Epithelial cell of esophagus (primary cell): ENCODE data around the gene SLC10A3.
A peak's percentile ranks its signal among the peaks of the same experiment; 100 is the strongest.

Experiments used
- DNase-seq: peaks from one replicate; pipeline ENCODE4 v3.0.0; 2010; ENCODE audit warnings: low read depth
- H3K4me3 ChIP-seq: 2 replicates; pipeline ENCODE4 v1.5.1; 2011; ENCODE audit warnings: mild to moderate bottlenecking, low read length, control low read depth
- TF ChIP-seq, protein P1 (sequence below): IDR thresholded peaks from 2 replicates; pipeline ENCODE4 v1.5.1; 2011; ENCODE audit warnings: low read depth, mild to moderate bottlenecking, low read length, control low read depth, inconsistent platforms; ENCODE audit not compliant: insufficient read depth; ENCODE audit errors: missing control alignments

SLC10A3 gene

DNA sequence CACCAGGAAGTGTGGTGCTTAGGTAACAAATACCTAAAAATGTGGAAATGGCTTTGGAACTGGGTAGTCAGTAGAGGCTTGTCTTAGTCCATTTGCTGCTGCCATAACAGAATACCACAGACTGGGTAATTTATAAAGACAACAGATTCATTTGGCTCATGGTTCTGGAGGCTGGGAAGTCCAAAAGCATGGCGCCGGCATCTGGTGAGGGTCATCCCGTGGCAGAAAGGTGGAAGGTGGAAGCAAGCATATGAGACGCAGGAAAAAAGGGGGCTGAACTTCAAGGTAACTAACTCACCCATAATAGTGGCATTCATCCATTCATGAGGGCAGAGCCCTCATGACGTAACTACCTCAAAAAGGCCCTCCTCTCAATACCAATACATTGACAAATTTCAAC is 19.0 kb upstream of the SLC10A3 start:
- H3K4me3 ChIP-seq = no peak overlapping the region
- no peak for DNase-seq
- TF ChIP-seq, protein P1, sequence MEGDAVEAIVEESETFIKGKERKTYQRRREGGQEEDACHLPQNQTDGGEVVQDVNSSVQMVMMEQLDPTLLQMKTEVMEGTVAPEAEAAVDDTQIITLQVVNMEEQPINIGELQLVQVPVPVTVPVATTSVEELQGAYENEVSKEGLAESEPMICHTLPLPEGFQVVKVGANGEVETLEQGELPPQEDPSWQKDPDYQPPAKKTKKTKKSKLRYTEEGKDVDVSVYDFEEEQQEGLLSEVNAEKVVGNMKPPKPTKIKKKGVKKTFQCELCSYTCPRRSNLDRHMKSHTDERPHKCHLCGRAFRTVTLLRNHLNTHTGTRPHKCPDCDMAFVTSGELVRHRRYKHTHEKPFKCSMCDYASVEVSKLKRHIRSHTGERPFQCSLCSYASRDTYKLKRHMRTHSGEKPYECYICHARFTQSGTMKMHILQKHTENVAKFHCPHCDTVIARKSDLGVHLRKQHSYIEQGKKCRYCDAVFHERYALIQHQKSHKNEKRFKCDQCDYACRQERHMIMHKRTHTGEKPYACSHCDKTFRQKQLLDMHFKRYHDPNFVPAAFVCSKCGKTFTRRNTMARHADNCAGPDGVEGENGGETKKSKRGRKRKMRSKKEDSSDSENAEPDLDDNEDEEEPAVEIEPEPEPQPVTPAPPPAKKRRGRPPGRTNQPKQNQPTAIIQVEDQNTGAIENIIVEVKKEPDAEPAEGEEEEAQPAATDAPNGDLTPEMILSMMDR = no peak

DNA sequence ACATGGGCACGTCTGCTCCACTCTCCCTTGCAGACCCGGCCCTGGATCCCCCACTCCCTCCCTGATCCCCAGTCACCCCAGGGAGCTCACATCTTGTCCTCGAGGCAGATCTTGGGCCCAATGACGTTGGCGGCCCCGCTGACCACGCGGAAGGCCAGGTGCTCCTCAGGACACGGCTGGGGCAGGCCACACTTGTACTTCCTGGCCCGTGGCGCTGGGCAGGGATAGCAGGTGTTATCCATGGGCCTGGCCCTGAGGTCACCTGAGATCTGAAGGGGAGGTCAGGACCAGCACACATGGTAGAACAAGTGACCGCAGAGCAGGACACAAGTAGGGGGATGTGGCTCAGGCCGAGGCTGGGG is 17.9 kb upstream of the SLC10A3 start:
- TF ChIP-seq, protein P1 = no peak
- H3K4me3 ChIP-seq = no peak overlapping the region
- no peak for DNase-seq

DNA sequence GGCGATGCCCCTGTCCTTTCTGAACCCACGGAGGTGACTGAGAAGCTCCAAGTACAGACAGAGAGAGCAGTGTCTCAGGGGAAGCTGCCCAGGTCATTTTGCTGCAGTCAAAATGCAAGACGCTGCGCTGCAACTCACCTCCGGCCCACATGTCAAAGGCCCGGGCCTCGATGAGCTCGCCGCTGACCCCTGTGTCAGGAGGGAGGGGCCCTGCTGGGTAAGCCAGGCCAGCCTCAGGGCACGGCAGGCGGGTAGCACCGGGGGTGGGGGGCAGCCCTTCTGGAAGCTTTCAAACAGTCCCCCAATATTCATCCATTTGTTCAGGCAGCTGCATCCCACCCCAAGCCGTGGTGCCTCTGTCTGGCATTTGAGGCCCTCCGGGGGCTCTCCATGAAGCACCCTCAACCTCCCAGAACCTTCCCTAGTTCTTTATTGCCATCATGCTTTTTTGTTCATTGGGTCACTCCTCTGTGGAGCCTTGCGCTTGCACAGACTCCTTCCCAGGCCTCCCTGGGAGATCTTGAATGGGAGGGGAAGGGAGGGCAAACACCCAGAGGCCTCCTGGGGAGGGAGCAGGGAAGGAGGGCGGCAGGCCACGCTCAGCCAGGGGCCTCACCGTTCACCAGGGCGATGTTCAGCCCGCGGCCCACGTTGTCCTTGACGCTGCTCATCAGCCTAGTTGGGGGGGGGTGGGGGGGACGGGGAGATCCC is 17.4 kb upstream of the SLC10A3 start:
- TF ChIP-seq, protein P1 = no peak

DNA sequence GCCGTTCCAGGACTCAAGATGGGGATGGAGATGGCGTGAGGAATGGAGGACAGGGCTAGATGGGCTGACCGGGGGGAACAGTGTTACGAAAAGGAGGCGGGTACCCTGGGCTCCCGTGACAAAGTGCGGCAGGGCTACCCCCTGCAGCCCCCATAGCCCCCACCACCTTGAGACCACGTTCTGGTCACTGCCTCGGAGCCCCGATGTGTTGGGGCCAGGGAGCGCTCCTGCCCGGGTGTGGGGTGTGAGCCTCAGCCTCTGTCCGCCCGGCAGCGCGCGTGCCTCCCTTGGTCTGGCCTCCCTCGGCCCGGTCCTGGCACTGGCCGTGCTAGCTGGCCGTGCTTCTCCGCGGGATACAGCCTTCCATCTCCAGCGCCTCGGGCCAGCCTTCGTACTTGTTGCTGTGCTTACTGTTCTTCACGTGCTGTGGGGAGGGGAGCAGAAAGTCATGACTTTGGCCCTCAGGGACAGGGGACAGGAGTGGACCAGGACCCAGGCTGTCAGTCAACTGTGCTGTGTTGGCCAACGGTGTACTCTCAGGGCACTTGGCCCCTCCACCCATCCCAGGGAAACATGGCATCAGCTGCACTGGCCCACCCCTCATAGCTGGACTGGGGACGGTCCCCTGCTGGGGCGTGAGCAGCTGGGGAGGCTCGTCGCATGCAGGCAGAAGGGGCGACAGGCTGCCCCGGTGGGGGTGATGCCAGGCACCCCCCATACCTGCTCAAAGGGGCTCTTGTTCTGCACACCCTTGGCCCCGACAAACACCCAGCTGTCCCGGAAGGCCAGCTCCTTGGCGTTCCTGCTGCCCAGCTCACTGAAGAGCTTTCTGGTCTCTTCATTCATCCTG is 16.3 kb upstream of the SLC10A3 start:
- no peak for DNase-seq
- TF ChIP-seq, protein P1 = no peak
- no peak overlapping the region for H3K4me3 ChIP-seq

More for the DNA sequence above, 17.4 kb upstream of the SLC10A3 start:
- no peak overlapping the region for H3K4me3 ChIP-seq
- DNase-seq = no peak

DNA sequence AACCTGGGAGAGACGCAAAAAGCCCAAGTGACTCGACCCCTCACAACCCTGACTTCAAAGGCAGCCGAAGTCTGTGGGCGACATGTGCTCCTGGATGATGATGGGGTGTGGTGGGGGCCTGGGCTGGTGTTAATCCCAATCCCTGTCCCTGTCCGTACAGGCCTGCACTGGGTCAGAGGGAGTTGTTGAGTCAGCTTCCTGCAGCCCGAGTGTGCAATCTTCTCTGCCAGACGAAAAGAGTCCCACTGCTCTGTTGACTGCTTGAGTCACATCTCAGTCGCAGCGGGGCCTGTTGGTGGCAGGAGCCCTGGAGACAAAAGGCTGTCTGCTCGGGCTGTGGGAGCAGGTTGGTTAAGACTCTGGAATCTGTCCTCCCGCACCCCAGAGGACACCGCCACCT is 15.3 kb upstream of the SLC10A3 start:
- TF ChIP-seq, protein P1 = no peak
- DNase-seq = peak; percentile 66
- no peak overlapping the region for H3K4me3 ChIP-seq

DNA sequence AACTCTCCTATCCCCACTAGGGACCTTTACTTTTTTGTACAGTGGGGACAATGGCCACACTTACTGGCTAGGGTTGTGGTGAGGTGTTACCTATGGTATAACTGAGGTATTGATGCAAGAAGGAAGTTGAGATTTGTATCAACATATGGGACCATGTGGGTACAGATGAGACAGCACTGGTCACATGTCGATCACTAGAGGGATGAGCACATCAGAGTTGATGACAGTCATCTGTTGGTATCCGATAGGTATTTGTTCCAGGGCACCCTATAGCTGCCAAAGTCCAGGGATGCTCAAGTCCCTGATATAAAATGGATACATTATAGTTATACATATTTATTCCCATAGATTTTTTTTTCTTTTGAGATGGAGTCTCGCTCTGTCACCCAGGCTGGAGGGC is 12.6 kb upstream of the SLC10A3 start:
- no peak overlapping the region for H3K4me3 ChIP-seq
- TF ChIP-seq, protein P1 = no peak
- DNase-seq = no peak
